ENCODE measurements around the gene C2CD2L.
"Not testable (repeated sequence)": the region's sequence is repeated elsewhere in the genome, so short reads cannot be mapped to it uniquely, and the experiment has no call there.

C2CD2L gene

GRCh38 chr11:119152043-119152442 is 44.9 kb downstream of the C2CD2L start:
- DNase-seq (ENCODE audit: low read depth, low spot score), result no peak

GRCh38 chr11:119152604-119153003 is 45.5 kb downstream of the C2CD2L start:
- no peak for DNase-seq (ENCODE audit: low read depth, low spot score)

- DNase-seq (ENCODE audit: low read depth, low spot score), result no peak
Measured at GRCh38 chr11:119153049-119153818, 46.1 kb downstream of the C2CD2L start.

- DNase-seq (ENCODE audit: low read depth, low spot score), result no peak
Measured at GRCh38 chr11:119154178-119154577, 47.0 kb downstream of the C2CD2L start.

DNA sequence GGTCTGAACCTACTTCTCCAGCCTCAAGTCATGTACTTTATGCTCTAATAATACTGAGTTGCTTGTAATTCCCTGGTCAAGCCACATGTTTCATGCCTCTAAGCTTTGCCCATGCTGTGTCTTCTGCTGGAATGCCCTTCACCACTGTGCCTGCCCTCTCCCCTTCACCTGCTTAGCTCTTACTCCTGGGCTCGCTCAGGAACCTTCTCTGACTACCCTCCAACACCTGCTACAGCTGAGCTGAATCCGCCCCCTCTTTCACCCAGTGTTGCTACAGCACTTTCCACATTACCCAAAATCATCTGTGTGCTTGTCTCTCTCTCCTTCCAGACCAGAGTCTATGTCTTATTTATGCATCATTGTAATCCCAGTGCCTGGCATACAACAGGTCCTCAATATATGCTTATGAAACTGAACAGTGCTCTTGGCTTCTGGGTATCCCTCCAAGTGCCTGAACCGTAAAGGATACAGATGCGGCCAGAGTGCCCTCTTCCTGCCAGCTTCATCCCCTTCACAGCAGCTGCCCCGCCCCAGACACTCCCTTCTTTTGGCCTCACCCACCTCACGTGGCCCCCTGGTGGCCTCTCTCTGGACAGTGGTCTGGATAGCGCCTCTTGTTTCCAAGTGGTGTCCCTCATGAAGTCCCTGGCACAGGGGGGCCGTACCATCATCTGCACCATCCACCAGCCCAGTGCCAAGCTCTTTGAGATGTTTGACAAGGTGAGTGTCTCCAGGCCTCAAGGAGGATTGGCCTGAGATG is 48.8 kb downstream of the C2CD2L start:
- no peak for DNase-seq (ENCODE audit: low read depth, low spot score)

GRCh38 chr11:119156496-119156895 is 49.4 kb downstream of the C2CD2L start:
- DNase-seq (ENCODE audit: low read depth, low spot score), result no peak

GRCh38 chr11:119157063-119157462 is 49.9 kb downstream of the C2CD2L start:
- DNase-seq (ENCODE audit: low read depth, low spot score), result no peak

DNA sequence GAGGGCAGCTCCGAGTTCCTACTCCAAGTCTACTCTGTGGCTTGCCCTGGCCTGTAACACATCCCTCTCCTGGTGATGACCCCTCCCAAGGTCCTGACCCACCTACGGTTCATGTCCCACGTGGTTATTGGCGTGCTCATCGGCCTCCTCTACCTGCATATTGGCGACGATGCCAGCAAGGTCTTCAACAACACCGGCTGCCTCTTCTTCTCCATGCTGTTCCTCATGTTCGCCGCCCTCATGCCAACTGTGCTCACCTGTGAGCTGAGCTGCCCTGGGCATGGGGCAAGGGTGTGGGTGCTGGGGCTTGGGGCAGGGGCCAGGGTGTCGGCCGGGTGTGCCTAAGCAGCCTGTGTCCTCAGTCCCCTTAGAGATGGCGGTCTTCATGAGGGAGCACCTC is 51.3 kb downstream of the C2CD2L start:
- DNase-seq (ENCODE audit: low read depth, low spot score), result no peak

- no peak for DNase-seq (ENCODE audit: low read depth, low spot score)
Measured at GRCh38 chr11:119160151-119160550, 53.0 kb downstream of the C2CD2L start.

DNA sequence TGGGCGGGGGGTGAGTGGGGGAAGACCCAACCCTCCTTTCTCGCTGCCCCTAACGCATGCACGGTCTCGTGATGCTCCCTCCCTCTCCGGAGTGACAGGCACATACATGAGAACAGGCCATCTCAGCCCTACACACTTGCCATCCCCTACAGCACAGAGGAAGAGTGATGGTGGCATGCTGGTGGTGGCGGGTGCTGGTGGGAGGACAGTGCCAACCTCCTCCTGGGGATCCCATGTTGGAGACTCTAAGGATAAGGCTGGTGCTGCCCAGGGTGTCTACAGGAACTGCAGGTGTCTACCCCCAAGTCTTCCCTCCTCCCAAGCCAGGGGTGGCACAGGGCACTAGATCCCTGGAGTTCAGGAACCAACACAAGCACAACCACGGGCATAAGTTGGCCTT is 54.7 kb downstream of the C2CD2L start:
- no peak for DNase-seq (ENCODE audit: low read depth, low spot score)

DNA sequence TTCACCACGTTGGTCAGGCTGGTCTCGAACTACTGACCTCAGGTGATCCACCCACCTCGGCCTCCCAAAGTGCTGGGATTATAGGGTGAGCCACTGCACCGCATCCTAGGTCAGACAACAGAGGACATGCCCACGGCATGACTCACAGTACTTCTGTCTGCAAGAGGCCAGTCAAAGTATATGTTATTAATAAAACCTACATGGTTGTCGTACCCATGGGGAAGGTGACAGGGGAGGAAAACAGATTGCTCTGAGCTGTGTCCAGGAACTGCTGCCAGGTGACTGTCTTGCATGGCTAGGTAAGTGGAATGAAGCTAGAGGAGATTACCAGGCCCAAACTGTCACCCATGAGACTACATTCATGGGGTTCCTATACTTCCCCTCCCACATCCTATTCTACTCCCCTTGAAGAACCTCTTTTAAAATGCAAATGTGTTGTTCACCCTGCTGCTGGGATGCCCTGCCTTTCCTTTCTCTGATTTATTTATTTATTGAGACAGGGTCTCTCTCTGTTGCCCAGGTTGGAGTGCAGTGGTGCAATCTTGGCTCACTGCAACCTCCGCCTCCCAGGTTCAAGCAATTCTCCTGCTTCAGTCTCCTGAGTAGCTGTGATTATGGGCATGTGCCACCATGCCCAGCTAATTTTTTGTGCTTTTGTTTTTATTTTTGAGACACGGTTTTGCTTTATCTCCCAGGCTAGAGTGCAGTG is 59.4 kb downstream of the C2CD2L start:
- DNase-seq (ENCODE audit: low read depth, low spot score), result no peak

- not testable (repeated sequence) for DNase-seq (ENCODE audit: low read depth, low spot score)
Measured at GRCh38 chr11:119167077-119167458, 59.9 kb downstream of the C2CD2L start.

GRCh38 chr11:119167933-119168332 is 60.8 kb downstream of the C2CD2L start:
- no peak for DNase-seq (ENCODE audit: low read depth, low spot score)

Data from iPS DF 19.7 (cell line).